Measurements from ENCODE around the gene CNOT3. TPM values are rescaled to one million over a fixed set of nuclear protein-coding genes. Genes with fewer than 3 reads are reported as not detected.
"Not testable (repeated sequence)": the region's sequence is repeated elsewhere in the genome, so short reads cannot be mapped to it uniquely, and the experiment has no call there.

Gene CNOT3
- 10 to 100 TPM; 80.0 to 82.3 TPM for total RNA-seq
- 10 to 100 TPM in 1 of 2 donors, 1 to 10 TPM in 1; 3.3 to 21.0 TPM for polyA plus RNA-seq

- H3K9me3 ChIP-seq (ENCODE audit: control insufficient read depth in 1 of 2, low read length in 2 of 2) = no peaks in the 10 kb centered on the region
- peak within 1 kb of the TSS; percentile 91 for H3K27ac ChIP-seq (ENCODE audit: low read depth, low read length)
- Mint-ChIP-seq H3K9me3 (no peaks in the 10 kb centered on the region), H3K27me3 (no peaks in the 10 kb centered on the region), H3K4me3 (peak within 1 kb of the TSS; percentile 89 to 93 (median 90)), H3K27ac (peak within 1 kb of the TSS; percentile 91 to 94 (median 94)), H3K36me3 (peaks cover 9 to 26% of the 10 kb centered on the region in 2 donors), H3K4me1 (peaks cover 29 to 58% (median 44%) of the 10 kb centered on the region in 4 donors)
- no peaks in the 10 kb centered on the region for H3K27me3 ChIP-seq (ENCODE audit: insufficient read depth, low read length)
- H3K4me3 ChIP-seq (ENCODE audit: low read length in 2 of 2) = peak within 1 kb of the TSS; percentile 73 to 87
- peaks cover 47% of the 10 kb centered on the region for H3K4me1 ChIP-seq (ENCODE audit: insufficient read depth, low read length)
- CTCF ChIA-PET (ENCODE audit: partially characterized antibody) = interaction anchor here (1.0 to 1.6 kb wide), 8 partner anchors 21 to 253 kb away, joined by 3 to 15 read pairs (median 5); partner anchors contain the start of genes LENG1, MBOAT7, PRPF31 and TFPT
- POLR2A ChIA-PET (ENCODE audit: partially characterized antibody) = interaction anchor here (0.6 to 5.2 kb wide), 27 partner anchors 11 to 1269 kb away, joined by 3 to 131 read pairs (median 6); partner anchors contain the start of genes LENG1, LENG8, LENG9 and MBOAT7
- DNase-seq = peak in 3 of 5 donors; percentile 26 to 64 (median 32)
- peaks cover 26% of the 10 kb centered on the region for H3K36me3 ChIP-seq (ENCODE audit: insufficient read depth, low read length)
- intact Hi-C loops (cut with micrococcal nuclease) = loop anchor here (1.0 kb wide), 5 partner anchors 21 to 271 kb away; partner anchors contain the start of genes LENG1, MYADM, NDUFA3 and PRPF31
Measured at GRCh38 chr19:54137699-54138488, at the start of gene CNOT3. CNOT3 (plus strand) TSS chr19:54137762; CDS start chr19:54142979, 5,217 bp downstream.

GRCh38 chr19:54094426-54095000 is 43.0 kb upstream of the CNOT3 start:
- Mint-ChIP-seq H3K36me3 (no peaks in the 10 kb centered on the region), H3K4me3 (peak overlapping the region in 4 of 8 donors; percentile 29 to 57 (median 46)), H3K9me3 (peaks cover 0 to 2% (median 0%) of the 10 kb centered on the region in 8 donors), H3K27ac (peak overlapping the region in 1 of 7 donors; percentile 66), H3K4me1 (peaks cover 5 to 20% (median 9%) of the 10 kb centered on the region in 4 donors), H3K27me3 (peaks cover 8 to 9% of the 10 kb centered on the region in 2 donors)
- H3K4me1 ChIP-seq (ENCODE audit: insufficient read depth, low read length) = peaks cover 13% of the 10 kb centered on the region
- H3K27ac ChIP-seq (ENCODE audit: low read depth, low read length) = no peak overlapping the region
- ChIA-PET CTCF (ENCODE audit: partially characterized antibody) (no interaction called here), POLR2A (ENCODE audit: partially characterized antibody) (interaction anchor here (2.0 to 6.2 kb wide), 2 partner anchors 21 to 42 kb away, joined by 19 to 49 read pairs; partner anchors contain the start of genes CNOT3, PRPF31 and TFPT)
- no peak overlapping the region for H3K4me3 ChIP-seq (ENCODE audit: low read length in 2 of 2)
- no peak for DNase-seq
- H3K36me3 ChIP-seq (ENCODE audit: insufficient read depth, low read length) = no peaks in the 10 kb centered on the region
- H3K27me3 ChIP-seq (ENCODE audit: insufficient read depth, low read length) = no peaks in the 10 kb centered on the region
- no peaks in the 10 kb centered on the region for H3K9me3 ChIP-seq (ENCODE audit: control insufficient read depth in 1 of 2, low read length in 2 of 2)
- intact Hi-C loops (cut with micrococcal nuclease) = no loop called here

- DNase-seq = no peak
- CTCF ChIA-PET (ENCODE audit: partially characterized antibody) = interaction anchor here (0.8 to 1.0 kb wide), 6 partner anchors 9 to 254 kb away, joined by 3 to 5 read pairs (median 4); partner anchors contain the start of genes PRPF31 and TFPT
- peaks cover 13% of the 10 kb centered on the region for H3K4me1 ChIP-seq (ENCODE audit: insufficient read depth, low read length)
- intact Hi-C loops (cut with micrococcal nuclease) = no loop called here
- Mint-ChIP-seq H3K9me3 (peaks cover 0 to 2% (median 0%) of the 10 kb centered on the region in 8 donors), H3K4me3 (peak overlapping the region in 4 of 8 donors; percentile 4 to 72 (median 50)), H3K27ac (peak overlapping the region in 1 of 7 donors; percentile 66), H3K36me3 (no peaks in the 10 kb centered on the region), H3K4me1 (peaks cover 5 to 20% (median 9%) of the 10 kb centered on the region in 4 donors), H3K27me3 (peaks cover 8% of the 10 kb centered on the region in 2 donors)
- H3K9me3 ChIP-seq (ENCODE audit: control insufficient read depth in 1 of 2, low read length in 2 of 2) = no peaks in the 10 kb centered on the region
- H3K27ac ChIP-seq (ENCODE audit: low read depth, low read length) = peak overlapping the region; percentile 29
- H3K36me3 ChIP-seq (ENCODE audit: insufficient read depth, low read length) = no peaks in the 10 kb centered on the region
- no peaks in the 10 kb centered on the region for H3K27me3 ChIP-seq (ENCODE audit: insufficient read depth, low read length)
- POLR2A ChIA-PET (ENCODE audit: partially characterized antibody) = interaction anchor here (0.6 to 6.2 kb wide), 6 partner anchors 9 to 95 kb away, joined by 3 to 49 read pairs (median 4); partner anchors contain the start of genes CNOT3, LENG1, MBOAT7 and PRPF31
- peak overlapping the region in 1 of 2 donors; percentile 41 for H3K4me3 ChIP-seq (ENCODE audit: low read length in 2 of 2)
Measured at GRCh38 chr19:54095136-54095858, 42.3 kb upstream of the CNOT3 start.

GRCh38 chr19:54095859-54096616 is 41.5 kb upstream of the CNOT3 start:
- Histone ChIP-seq H3K4me3 (ENCODE audit: low read length in 2 of 2) (peak overlapping the region in 1 of 2 donors; percentile 41), H3K27ac (ENCODE audit: low read depth, low read length) (peak overlapping the region; percentile 29), H3K4me1 (ENCODE audit: insufficient read depth, low read length) (peaks cover 13% of the 10 kb centered on the region)
- peak overlapping the region; percentile 80 to 91 (median 88) for H3K27ac Mint-ChIP-seq
- peak; percentile 44 to 61 (median 51) for DNase-seq
- not testable (repeated sequence) for H3K36me3 Mint-ChIP-seq; H3K36me3 ChIP-seq (ENCODE audit: insufficient read depth, low read length); H3K27me3 ChIP-seq (ENCODE audit: insufficient read depth, low read length); H3K9me3 ChIP-seq (ENCODE audit: control insufficient read depth in 1 of 2, low read length in 2 of 2); H3K27me3 Mint-ChIP-seq; H3K9me3 Mint-ChIP-seq
- intact Hi-C loops (cut with micrococcal nuclease) = loop anchor here (1.0 kb wide), 1 partner anchor 227 kb away; no protein-coding TSS in a partner anchor
- H3K4me1 Mint-ChIP-seq = peaks cover 5 to 20% (median 9%) of the 10 kb centered on the region in 4 donors
- POLR2A ChIA-PET (ENCODE audit: partially characterized antibody) = interaction anchor here (0.6 to 6.2 kb wide), 6 partner anchors 10 to 95 kb away, joined by 3 to 49 read pairs (median 4); partner anchors contain the start of genes CNOT3, LENG1, MBOAT7 and PRPF31
- peak overlapping the region; percentile 72 to 87 (median 86) for H3K4me3 Mint-ChIP-seq
- CTCF ChIA-PET (ENCODE audit: partially characterized antibody) = interaction anchor here (0.6 to 1.0 kb wide), 7 partner anchors 10 to 303 kb away, joined by 3 to 5 read pairs (median 3); partner anchors contain the start of genes PRPF31 and TFPT

GRCh38 chr19:54096617-54097106 is 40.9 kb upstream of the CNOT3 start:
- Mint-ChIP-seq H3K4me3 (peak overlapping the region; percentile 29 to 87 (median 62)), H3K36me3 (no peaks in the 10 kb centered on the region), H3K27ac (peak overlapping the region; percentile 45 to 91 (median 82)), H3K4me1 (peaks cover 8 to 20% (median 10%) of the 10 kb centered on the region in 4 donors), H3K27me3 (peaks cover 6 to 7% of the 10 kb centered on the region in 2 donors), H3K9me3 (peaks cover 0 to 2% (median 0%) of the 10 kb centered on the region in 8 donors)
- no peaks in the 10 kb centered on the region for H3K36me3 ChIP-seq (ENCODE audit: insufficient read depth, low read length)
- DNase-seq = peak in 4 of 5 donors; percentile 30 to 50 (median 43)
- intact Hi-C loops (cut with micrococcal nuclease) = loop anchor here (1.0 kb wide), 1 partner anchor 227 kb away; no protein-coding TSS in a partner anchor
- peaks cover 13% of the 10 kb centered on the region for H3K4me1 ChIP-seq (ENCODE audit: insufficient read depth, low read length)
- no peak overlapping the region for H3K4me3 ChIP-seq (ENCODE audit: low read length in 2 of 2)
- H3K9me3 ChIP-seq (ENCODE audit: control insufficient read depth in 1 of 2, low read length in 2 of 2) = no peaks in the 10 kb centered on the region
- ChIA-PET POLR2A (ENCODE audit: partially characterized antibody) (interaction anchor here (6.2 kb wide), 1 partner anchor 18 kb away, joined by 49 read pairs; the partner anchor contains the start of genes PRPF31 and TFPT), CTCF (ENCODE audit: partially characterized antibody) (interaction anchor here (0.6 to 2.2 kb wide), 4 partner anchors 10 to 304 kb away, joined by 3 to 11 read pairs (median 3); partner anchors contain the start of genes PRPF31 and TFPT)
- H3K27me3 ChIP-seq (ENCODE audit: insufficient read depth, low read length) = no peaks in the 10 kb centered on the region
- H3K27ac ChIP-seq (ENCODE audit: low read depth, low read length) = no peak overlapping the region
